ENCODE measurements around the gene NDST1.

DNA sequence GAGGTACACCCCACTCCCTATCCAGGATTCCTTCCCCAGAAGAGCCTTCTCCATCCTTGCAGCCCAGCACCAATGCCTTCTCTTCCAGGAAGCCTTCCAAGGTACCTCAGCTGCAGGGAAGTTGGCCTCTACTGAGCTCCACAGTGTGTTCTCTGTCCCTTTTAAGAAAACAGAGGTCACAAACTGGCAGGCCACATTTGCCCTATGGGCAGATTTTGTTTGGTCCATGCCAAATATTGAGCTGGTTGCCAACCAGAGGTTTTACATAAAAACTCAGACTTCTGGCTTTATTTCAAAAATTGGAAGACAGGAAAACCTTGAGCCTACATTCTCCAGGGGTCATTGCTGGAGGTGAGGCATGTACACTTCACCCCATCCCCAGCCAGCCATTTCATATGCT lies 9.0 kb upstream of the NDST1 start:
- no peak for TF ChIP-seq ZBED1 (IDR thresholded peaks at IDR 0.05; ENCODE audit: borderline replicate concordance)
- no peak for TF ChIP-seq NBN (IDR thresholded peaks at IDR 0.05)
- no peak for TF ChIP-seq EP300 (IDR thresholded peaks at IDR 0.05; ENCODE audit: borderline replicate concordance in 1 of 2, control insufficient read depth in 1 of 2, low read depth in 2 of 2, low read length in 2 of 2)
- TF ChIP-seq SIN3A (IDR thresholded peaks at IDR 0.05; ENCODE audit: low read depth, low read length): no peak
- TF ChIP-seq, protein P1, sequence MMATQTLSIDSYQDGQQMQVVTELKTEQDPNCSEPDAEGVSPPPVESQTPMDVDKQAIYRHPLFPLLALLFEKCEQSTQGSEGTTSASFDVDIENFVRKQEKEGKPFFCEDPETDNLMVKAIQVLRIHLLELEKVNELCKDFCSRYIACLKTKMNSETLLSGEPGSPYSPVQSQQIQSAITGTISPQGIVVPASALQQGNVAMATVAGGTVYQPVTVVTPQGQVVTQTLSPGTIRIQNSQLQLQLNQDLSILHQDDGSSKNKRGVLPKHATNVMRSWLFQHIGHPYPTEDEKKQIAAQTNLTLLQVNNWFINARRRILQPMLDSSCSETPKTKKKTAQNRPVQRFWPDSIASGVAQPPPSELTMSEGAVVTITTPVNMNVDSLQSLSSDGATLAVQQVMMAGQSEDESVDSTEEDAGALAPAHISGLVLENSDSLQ (IDR thresholded peaks at IDR 0.05): no peak
- TF ChIP-seq YY1 (IDR thresholded peaks at IDR 0.05; ENCODE audit: low read depth, low read length): no peak
- no peak for TF ChIP-seq CTCF (IDR thresholded peaks at IDR 0.05 in 2 of 3, conservative IDR thresholded peaks at IDR 0.05 in 1 of 3; ENCODE audit: control insufficient read depth in 2 of 3, extremely low read depth in 1 of 3, insufficient read depth in 1 of 3, low read depth in 3 of 3, low read length in 3 of 3)
- no peak for TF ChIP-seq BMI1 (IDR thresholded peaks at IDR 0.05; ENCODE audit: borderline replicate concordance)

Data from GM12878 (cell line).